ENCODE data around the gene CACNG5.
"Not testable (repeated sequence)": the region's sequence is repeated elsewhere in the genome, so short reads cannot be mapped to it uniquely, and the experiment has no call there.

Gene CACNG5

GRCh38 chr17:66855204-66855603, 20.3 kb downstream of the CACNG5 start:
- DNase-seq: peak; percentile 27

GRCh38 chr17:66858226-66859083, 23.5 kb downstream of the CACNG5 start:
- DNase-seq: no peak

- DNase-seq: no peak
These were observed 24.4 kb downstream of the CACNG5 start for GRCh38 chr17:66859353-66859752.

GRCh38 chr17:66860204-66860603, 25.3 kb downstream of the CACNG5 start:
- DNase-seq: no peak

- no peak for DNase-seq
These were observed 28.9 kb downstream of the CACNG5 start for GRCh38 chr17:66863820-66864219.

GRCh38 chr17:66865151-66865550, 30.2 kb downstream of the CACNG5 start:
- no peak for DNase-seq

- DNase-seq: no peak
These were observed 39.0 kb downstream of the CACNG5 start for GRCh38 chr17:66873962-66874361.

GRCh38 chr17:66884931-66885330, 50.0 kb downstream of the CACNG5 start:
- no peak for DNase-seq

GRCh38 chr17:66885417-66885816, 50.5 kb downstream of the CACNG5 start:
- no peak for DNase-seq

GRCh38 chr17:66889480-66890230, 54.7 kb downstream of the CACNG5 start:
- no peak for DNase-seq

- DNase-seq: no peak
These were observed 57.3 kb downstream of the CACNG5 start for GRCh38 chr17:66892246-66892645.

- no peak for DNase-seq
These were observed 58.5 kb downstream of the CACNG5 start for GRCh38 chr17:66893382-66893781.

- DNase-seq: no peak
These were observed 58.9 kb downstream of the CACNG5 start for GRCh38 chr17:66893863-66894262.

- no peak for DNase-seq
These were observed 62.2 kb downstream of the CACNG5 start for GRCh38 chr17:66897141-66897540.

GRCh38 chr17:66898536-66898935, 63.6 kb downstream of the CACNG5 start:
- DNase-seq: no peak

GRCh38 chr17:66900126-66901010, 65.5 kb downstream of the CACNG5 start:
- no peak for DNase-seq

- not testable (repeated sequence) for DNase-seq
These were observed 68.4 kb downstream of the CACNG5 start for GRCh38 chr17:66903296-66903695.

- no peak for DNase-seq
These were observed 68.9 kb downstream of the CACNG5 start for GRCh38 chr17:66903781-66904180.

GRCh38 chr17:66904760-66905624, 70.1 kb downstream of the CACNG5 start:
- DNase-seq: no peak

- peak; percentile 68 for DNase-seq
These were observed 71.7 kb downstream of the CACNG5 start for GRCh38 chr17:66906321-66907278.

All from activated naive CD4-positive, alpha-beta T cell treated with Interleukin-2 at 50 U/mL for 16 hours (primary cell).